Measurements from ENCODE around the gene LTBP2. TPM values are rescaled to one million over a fixed set of nuclear protein-coding genes. Genes with fewer than 3 reads are reported as not detected.

LTBP2 gene
- total and polyA plus RNA-seq, 2 of the 13 experiments (the other 11 are each of a cell fraction or from before 2014, with no cell fraction given), result 0.20 to 0.41 TPM

DNA sequence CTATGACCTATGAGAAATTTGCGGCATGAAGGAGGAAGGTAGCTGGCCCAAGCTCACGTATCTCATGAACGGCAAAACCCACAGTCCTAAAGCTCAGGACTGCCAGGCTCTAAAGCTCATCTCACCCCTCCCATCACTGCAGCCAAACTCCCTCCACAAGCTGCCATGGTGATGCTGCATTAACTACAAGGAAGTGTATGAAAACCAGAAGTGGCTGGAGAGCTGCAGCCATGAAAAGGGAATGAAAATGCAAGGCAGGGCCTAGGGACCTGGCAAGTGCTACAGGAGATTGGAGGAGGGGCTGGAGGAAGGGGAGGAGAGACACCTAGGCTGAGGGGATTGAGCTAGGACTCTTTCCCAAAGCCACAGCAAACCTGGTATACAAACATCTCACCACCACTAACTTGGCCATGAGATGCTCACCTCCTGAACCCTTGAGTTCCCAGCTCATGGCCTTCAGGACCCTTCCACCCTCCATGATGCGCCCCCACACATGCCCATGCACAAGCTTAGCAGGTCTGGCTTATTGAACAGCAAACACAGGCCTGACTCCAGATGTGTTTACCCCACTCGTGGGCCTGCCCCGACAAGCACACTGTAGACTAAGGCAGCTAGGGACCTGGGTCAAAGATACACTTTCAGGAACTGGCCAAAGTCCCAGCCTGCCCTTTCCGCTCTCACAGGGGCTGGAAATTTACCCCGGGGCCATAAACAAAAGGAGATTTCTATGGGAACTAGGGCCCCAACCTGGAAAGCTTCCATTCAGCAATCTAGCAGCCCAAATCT is 42.0 kb downstream of the LTBP2 start (continued):
- TF ChIP-seq, protein P1, sequence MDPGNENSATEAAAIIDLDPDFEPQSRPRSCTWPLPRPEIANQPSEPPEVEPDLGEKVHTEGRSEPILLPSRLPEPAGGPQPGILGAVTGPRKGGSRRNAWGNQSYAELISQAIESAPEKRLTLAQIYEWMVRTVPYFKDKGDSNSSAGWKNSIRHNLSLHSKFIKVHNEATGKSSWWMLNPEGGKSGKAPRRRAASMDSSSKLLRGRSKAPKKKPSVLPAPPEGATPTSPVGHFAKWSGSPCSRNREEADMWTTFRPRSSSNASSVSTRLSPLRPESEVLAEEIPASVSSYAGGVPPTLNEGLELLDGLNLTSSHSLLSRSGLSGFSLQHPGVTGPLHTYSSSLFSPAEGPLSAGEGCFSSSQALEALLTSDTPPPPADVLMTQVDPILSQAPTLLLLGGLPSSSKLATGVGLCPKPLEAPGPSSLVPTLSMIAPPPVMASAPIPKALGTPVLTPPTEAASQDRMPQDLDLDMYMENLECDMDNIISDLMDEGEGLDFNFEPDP (CRISPR knock-in tag; conservative IDR thresholded peaks at IDR 0.05), result no peak
- TF ChIP-seq ATRX (CRISPR knock-in tag; IDR thresholded peaks at IDR 0.05; ENCODE audit: borderline replicate concordance), result no peak
- TF ChIP-seq NRL (CRISPR knock-in tag; IDR thresholded peaks at IDR 0.05; ENCODE audit: borderline replicate concordance), result no peak
- no peak for TF ChIP-seq KLF9 (CRISPR knock-in tag; IDR thresholded peaks at IDR 0.05; ENCODE audit: low read depth)
- no peak for TF ChIP-seq PHF20 (CRISPR knock-in tag; IDR thresholded peaks at IDR 0.05)
- TF ChIP-seq TERF1 (CRISPR knock-in tag; IDR thresholded peaks at IDR 0.05), result no peak
- TF ChIP-seq HDAC6 (IDR thresholded peaks at IDR 0.05; ENCODE audit: low read depth, low read length), result no peak
- TF ChIP-seq ZFX (CRISPR knock-in tag; IDR thresholded peaks at IDR 0.05; ENCODE audit: low read depth), result peak; percentile 63; the same call in 1 of the 2 replicates
- TF ChIP-seq ZNF232 (CRISPR knock-in tag; IDR thresholded peaks at IDR 0.05; ENCODE audit: borderline replicate concordance), result no peak
- TF ChIP-seq SALL1 (CRISPR knock-in tag; IDR thresholded peaks at IDR 0.05), result peak; percentile 51; the same call in 1 of the 2 replicates
- TF ChIP-seq REL (CRISPR knock-in tag; conservative IDR thresholded peaks at IDR 0.05), result no peak
- no peak for TF ChIP-seq HMGA1 (CRISPR knock-in tag; conservative IDR thresholded peaks at IDR 0.05)
- no peak for TF ChIP-seq EEA1 (CRISPR knock-in tag; IDR thresholded peaks at IDR 0.05; ENCODE audit: borderline replicate concordance)
- TF ChIP-seq ZNF138 (CRISPR knock-in tag; IDR thresholded peaks at IDR 0.05; ENCODE audit: low read depth), result no peak
- TF ChIP-seq SMAD1 (CRISPR knock-in tag; IDR thresholded peaks at IDR 0.05; ENCODE audit: borderline replicate concordance, low read depth), result no peak
- TF ChIP-seq, protein P2, sequence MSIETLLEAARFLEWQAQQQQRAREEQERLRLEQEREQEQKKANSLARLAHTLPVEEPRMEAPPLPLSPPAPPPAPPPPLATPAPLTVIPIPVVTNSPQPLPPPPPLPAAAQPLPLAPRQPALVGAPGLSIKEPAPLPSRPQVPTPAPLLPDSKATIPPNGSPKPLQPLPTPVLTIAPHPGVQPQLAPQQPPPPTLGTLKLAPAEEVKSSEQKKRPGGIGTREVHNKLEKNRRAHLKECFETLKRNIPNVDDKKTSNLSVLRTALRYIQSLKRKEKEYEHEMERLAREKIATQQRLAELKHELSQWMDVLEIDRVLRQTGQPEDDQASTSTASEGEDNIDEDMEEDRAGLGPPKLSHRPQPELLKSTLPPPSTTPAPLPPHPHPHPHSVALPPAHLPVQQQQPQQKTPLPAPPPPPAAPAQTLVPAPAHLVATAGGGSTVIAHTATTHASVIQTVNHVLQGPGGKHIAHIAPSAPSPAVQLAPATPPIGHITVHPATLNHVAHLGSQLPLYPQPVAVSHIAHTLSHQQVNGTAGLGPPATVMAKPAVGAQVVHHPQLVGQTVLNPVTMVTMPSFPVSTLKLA (IDR thresholded peaks at IDR 0.05), result no peak
- no peak for TF ChIP-seq ZNF354B (CRISPR knock-in tag; IDR thresholded peaks at IDR 0.05)
- TF ChIP-seq ZBTB33 (CRISPR knock-in tag; IDR thresholded peaks at IDR 0.05), result no peak
- TF ChIP-seq NR2F6 (IDR thresholded peaks at IDR 0.05), result no peak
- no peak for TF ChIP-seq NR2F6 (CRISPR knock-in tag; IDR thresholded peaks at IDR 0.05)
- TF ChIP-seq, protein P3, sequence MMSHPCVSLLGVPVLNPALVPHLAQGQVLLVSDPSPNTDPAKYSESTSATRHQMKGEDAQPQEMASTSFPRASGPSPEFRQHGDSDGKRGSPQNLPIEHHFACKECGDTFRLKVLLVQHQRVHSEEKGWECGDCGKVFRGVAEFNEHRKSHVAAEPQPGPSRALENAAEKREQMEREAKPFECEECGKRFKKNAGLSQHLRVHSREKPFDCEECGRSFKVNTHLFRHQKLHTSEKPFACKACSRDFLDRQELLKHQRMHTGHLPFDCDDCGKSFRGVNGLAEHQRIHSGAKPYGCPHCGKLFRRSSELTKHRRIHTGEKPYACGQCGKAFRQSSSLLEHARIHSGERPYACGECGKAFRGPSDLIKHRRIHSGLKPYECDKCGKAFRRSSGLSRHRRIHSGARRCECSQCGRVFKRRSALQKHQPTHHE (CRISPR knock-in tag; IDR thresholded peaks at IDR 0.05; ENCODE audit: borderline replicate concordance), result no peak
- TF ChIP-seq ZSCAN30 (CRISPR knock-in tag; IDR thresholded peaks at IDR 0.05), result no peak
- TF ChIP-seq ZBTB3 (CRISPR knock-in tag; IDR thresholded peaks at IDR 0.05; ENCODE audit: borderline replicate concordance, low read depth), result no peak
- no peak for TF ChIP-seq TAF1 (CRISPR knock-in tag; IDR thresholded peaks at IDR 0.05)

Measured in HepG2 (cell line).